ENCODE data around the gene RITA1.

RITA1 gene

GRCh38 chr12:113145720-113146551 is 39.6 kb upstream of the RITA1 start:
- Histone ChIP-seq H3K9ac (ENCODE audit: low read length) (no peak overlapping the region), H3K4me2 (ENCODE audit: low read length) (no peak overlapping the region)
- TF ChIP-seq CTCF (IDR thresholded peaks at IDR 0.05; ENCODE audit: low read length) (no peak), EZH2 (IDR thresholded peaks at IDR 0.05; ENCODE audit: borderline replicate concordance, low read length) (no peak)

GRCh38 chr12:113146999-113147398 is 38.5 kb upstream of the RITA1 start:
- Histone ChIP-seq H3K27ac (ENCODE audit: low read depth, low read length, poor library complexity, severe bottlenecking) (no peak overlapping the region), H3K4me1 (ENCODE audit: insufficient read depth, low read length, severe bottlenecking) (peaks cover 37% of the 10 kb centered on the region)

More at GRCh38 chr12:113145720-113146551, 39.6 kb upstream of the RITA1 start:
- Histone ChIP-seq H2AFZ (ENCODE audit: low read length) (no peak overlapping the region), H3K27ac (ENCODE audit: low read depth, low read length, poor library complexity, severe bottlenecking) (peak overlapping the region; percentile 49), H3K27me3 (ENCODE audit: insufficient read depth, low read length) (no peaks in the 10 kb centered on the region), H4K20me1 (ENCODE audit: insufficient read depth, low read length) (no peaks in the 10 kb centered on the region), H3K9me3 (ENCODE audit: low read length) (no peaks in the 10 kb centered on the region; the same call in 1 of the 2 replicates), H3K36me3 (ENCODE audit: insufficient read depth, low read length) (no peaks in the 10 kb centered on the region), H3K4me1 (ENCODE audit: insufficient read depth, low read length, severe bottlenecking) (peaks cover 41% of the 10 kb centered on the region), H3K4me3 (ENCODE audit: low read depth, low read length, poor library complexity, severe bottlenecking) (no peak overlapping the region), H3K9me2 (ENCODE audit: low read depth, low read length) (no peaks in the 10 kb centered on the region), H3K79me2 (ENCODE audit: insufficient read depth, low read length) (no peaks in the 10 kb centered on the region), H3F3A (ENCODE audit: insufficient read depth, low read length) (no peaks in the 10 kb centered on the region)

More at GRCh38 chr12:113146999-113147398, 38.5 kb upstream of the RITA1 start:
- no peak overlapping the region for H3K4me3 ChIP-seq (ENCODE audit: low read depth, low read length, poor library complexity, severe bottlenecking)
- TF ChIP-seq CTCF (IDR thresholded peaks at IDR 0.05; ENCODE audit: low read length), result no peak
- no peak for TF ChIP-seq EZH2 (IDR thresholded peaks at IDR 0.05; ENCODE audit: borderline replicate concordance, low read length)
- H3F3A ChIP-seq (ENCODE audit: insufficient read depth, low read length), result peaks cover 1% of the 10 kb centered on the region; the same call in 1 of the 2 replicates
- no peak overlapping the region for H3K4me2 ChIP-seq (ENCODE audit: low read length)
- no peaks in the 10 kb centered on the region for H3K9me2 ChIP-seq (ENCODE audit: low read depth, low read length)
- H3K79me2 ChIP-seq (ENCODE audit: insufficient read depth, low read length), result no peaks in the 10 kb centered on the region
- H3K9me3 ChIP-seq (ENCODE audit: low read length), result no peaks in the 10 kb centered on the region; the same call in 1 of the 2 replicates
- H4K20me1 ChIP-seq (ENCODE audit: insufficient read depth, low read length), result no peaks in the 10 kb centered on the region
- no peak overlapping the region for H3K9ac ChIP-seq (ENCODE audit: low read length)
- no peaks in the 10 kb centered on the region for H3K27me3 ChIP-seq (ENCODE audit: insufficient read depth, low read length)
- no peak overlapping the region for H2AFZ ChIP-seq (ENCODE audit: low read length)
- no peaks in the 10 kb centered on the region for H3K36me3 ChIP-seq (ENCODE audit: insufficient read depth, low read length)

Data from OCI-LY1 (cell line).